ENCODE results near the gene OR2Y1. TPM values are rescaled to one million over a fixed set of nuclear protein-coding genes. Genes with fewer than 3 reads are reported as not detected.

OR2Y1 gene
- total RNA-seq, 2 experiments from 2014 or later: not detected

Other genes with a start within 250 kb of the OR2Y1 start
- 10 to 100 TPM; 39.7 to 44.4 TPM for gene CNOT6, start 245.7 kb downstream of the OR2Y1 start, total RNA-seq
- not detected for gene SCGB3A1, start 148.6 kb downstream of the OR2Y1 start, total RNA-seq
- gene FLT4, start 90.5 kb downstream of the OR2Y1 start, total RNA-seq: 1 to 10 TPM; 1.7 to 2.8 TPM
- gene MGAT1, start 62.7 kb upstream of the OR2Y1 start, total RNA-seq: 100 to 1,000 TPM; 141 to 142 TPM
- gene ZFP62, start 121.2 kb upstream of the OR2Y1 start, total RNA-seq: 10 to 100 TPM; 23.2 to 25.2 TPM
- 1 to 10 TPM in 1 of 2 experiments, not detected in 1; 1.7 TPM for gene BTNL8, start 159.1 kb upstream of the OR2Y1 start, total RNA-seq
- gene BTNL3, start 248.8 kb upstream of the OR2Y1 start, total RNA-seq: not detected